HepG2 (cell line): Measurements from ENCODE around the gene S100A12. TPM values are rescaled to one million over a fixed set of nuclear protein-coding genes. Genes with fewer than 3 reads are reported as not detected.

Source experiments
- ATAC-seq: fragments of 200-7000 bp; cut with Tn5 transposase; 3 replicates; pipeline ENCODE4 v1.9.1; 2020; ENCODE audit warnings: mild to moderate bottlenecking, moderate library complexity
- BruUV-seq: library from RNA; stranded (reverse); fragments of 400-500 nt; replicated peaks from 2 replicates; lab custom pipeline; 2021; lab: Mats Ljungman, UMichigan
- CTCF ChIA-PET: fragments of 300-600 bp; formaldehyde crosslinking; extraction: SDS; loops from one replicate; lab custom pipeline; 2021; ENCODE audit warnings: low total read pairs, inconsistent platforms, low intra/inter-chr PET ratio; lab: Yijun Ruan, JAX
- POLR2A ChIA-PET: fragments of 350-600 bp; sonication (Branson Sonifier 250); formaldehyde crosslinking; loops from one replicate; lab custom pipeline; 2020; ENCODE audit warnings: antibody characterized with exemption, inconsistent platforms; lab: Yijun Ruan, JAX
- DNase-seq: peaks from one replicate; pipeline ENCODE4 v3.0.0-alpha.2; 2015; ENCODE audit warnings: low spot score
- FAIRE-seq: peaks from 3 replicates; lab custom pipeline; 2011; peaks lifted over from hg19 to GRCh38; lab: Jason Lieb, UNC
- H2AFZ ChIP-seq: one replicate; pipeline ENCODE4 v1.6.1; 2011; ENCODE audit warnings: low read length, inconsistent platforms
- H3K27ac ChIP-seq: fragments of 300-600 bp; 3 replicates; pipeline ENCODE4 v1.8.0; 2011; ENCODE audit warnings: mixed run types, mild to moderate bottlenecking, mixed read lengths, low read length, inconsistent platforms; ENCODE audit not compliant: insufficient read depth; ENCODE audit errors: extremely low read length
- H3K27me3 ChIP-seq, 2 experiments: fragments of 200-600 bp in 1 of 2; 2 replicates in 1 of 2; 3 replicates in 1 of 2; pipeline versions ENCODE4 v1.6.0 to v1.8.0; 2011; ENCODE audit warnings: low read length in 2 of 2, mild to moderate bottlenecking in 2 of 2, moderate library complexity in 2 of 2, inconsistent platforms in 1 of 2; ENCODE audit not compliant: insufficient read depth in 2 of 2, control insufficient read depth in 1 of 2
- H3K36me3 ChIP-seq, 2 experiments: fragments of 200-600 bp in 1 of 2; replicated peaks in 1 of 2; 2 replicates in 1 of 2; 3 replicates in 1 of 2; pipeline versions ENCODE4 v1.5.1 to v1.8.0; 2011; ENCODE audit warnings: low read length in 2 of 2, inconsistent platforms in 1 of 2; ENCODE audit not compliant: insufficient read depth in 2 of 2, control insufficient read depth in 1 of 2
- H3K4me1 ChIP-seq: 2 replicates; pipeline ENCODE4 v1.5.1; 2012; ENCODE audit warnings: low read length, inconsistent platforms; ENCODE audit not compliant: insufficient read depth
- H3K4me2 ChIP-seq: 2 replicates; pipeline ENCODE4 v1.6.0; 2011; ENCODE audit warnings: low read depth, low read length, inconsistent platforms
- H3K4me3 ChIP-seq, 3 experiments: fragments of 200-600 bp in 1 of 3; sonication (generic), shearing (Covaris generic) in 1 of 3; replicated peaks in 1 of 3; 2 replicates each; pipeline ENCODE4 v1.5.1; 2011 to 2016; ENCODE audit warnings: low read length in 3 of 3, inconsistent platforms in 2 of 3, low read depth in 2 of 3, mild to moderate bottlenecking in 2 of 3, control low read depth in 1 of 3, mixed read lengths in 1 of 3; ENCODE audit not compliant: insufficient read depth in 1 of 3
- H3K79me2 ChIP-seq: one replicate; pipeline ENCODE4 v1.6.1; 2011; ENCODE audit warnings: low read length, inconsistent platforms; ENCODE audit not compliant: insufficient read depth
- H3K9ac ChIP-seq: 2 replicates; pipeline ENCODE4 v1.6.0; 2011; ENCODE audit warnings: mild to moderate bottlenecking, low read depth, low read length, inconsistent platforms; ENCODE audit not compliant: insufficient read depth
- H3K9me3 ChIP-seq: 2 replicates; pipeline ENCODE4 v1.5.1; 2012; ENCODE audit warnings: mild to moderate bottlenecking, low read length
- H4K20me1 ChIP-seq: 2 replicates; pipeline ENCODE4 v1.6.0; 2011; ENCODE audit warnings: inconsistent platforms, mild to moderate bottlenecking, low read length, moderate library complexity; ENCODE audit not compliant: insufficient read depth
- ARID4A ChIP-seq: sonication (generic); formaldehyde crosslinking; IDR thresholded peaks from 2 replicates; pipeline ENCODE4 v1.5.0; 2020; ENCODE audit warnings: mild to moderate bottlenecking, missing genetic modification reagents, borderline replicate concordance
- ARNTL ChIP-seq: sonication (generic); formaldehyde crosslinking; IDR thresholded peaks from 2 replicates; pipeline ENCODE4 v1.4.0; 2020; ENCODE audit warnings: mild to moderate bottlenecking, missing genetic modification reagents
- ELF1 ChIP-seq: sonication (generic); formaldehyde crosslinking; IDR thresholded peaks from 2 replicates; pipeline ENCODE4 v1.4.0; 2020; ENCODE audit warnings: missing genetic modification reagents
- ETS1 ChIP-seq: sonication (generic); formaldehyde crosslinking; IDR thresholded peaks from 2 replicates; pipeline ENCODE4 v1.4.0; 2020; ENCODE audit warnings: missing genetic modification reagents
- FOSL1 ChIP-seq: sonication (generic); formaldehyde crosslinking; IDR thresholded peaks from 2 replicates; pipeline ENCODE4 v1.9.0; 2021; ENCODE audit warnings: missing genetic modification reagents, borderline replicate concordance
- GTF3A ChIP-seq: sonication (generic); formaldehyde crosslinking; conservative IDR thresholded peaks from 2 replicates; pipeline ENCODE4 v1.4.0; 2020; ENCODE audit warnings: mild to moderate bottlenecking, missing genetic modification reagents
- KDM1A ChIP-seq: IDR thresholded peaks from 2 replicates; pipeline ENCODE4 v1.6.1; 2016; ENCODE audit warnings: missing compliant biosample characterization
- KLF12 ChIP-seq: sonication (generic); formaldehyde crosslinking; IDR thresholded peaks from 2 replicates; pipeline ENCODE4 v1.4.0; 2020; ENCODE audit warnings: missing genetic modification reagents, borderline replicate concordance
- ZNF230 ChIP-seq: sonication (generic); formaldehyde crosslinking; IDR thresholded peaks from 2 replicates; pipeline ENCODE4 v1.4.0; 2020; ENCODE audit warnings: mild to moderate bottlenecking, missing genetic modification reagents
- ZNF629 ChIP-seq: sonication (generic); formaldehyde crosslinking; conservative IDR thresholded peaks from 2 replicates; pipeline ENCODE4 v1.5.0; 2020; ENCODE audit warnings: missing genetic modification reagents
- ZSCAN20 ChIP-seq: sonication (generic); formaldehyde crosslinking; IDR thresholded peaks from 2 replicates; pipeline ENCODE4 v1.4.0; 2020; ENCODE audit warnings: missing genetic modification reagents, mild to moderate bottlenecking, borderline replicate concordance
- WGBS: methylation state at CpG from one replicate; pipeline ENCODE4 v1.1.6; 2017; ENCODE audit warnings: low lambda C conversion rate; 5-methylcytosine and 5-hydroxymethylcytosine counted together
- in situ Hi-C: cut with HindIII; loops from 2 replicates; pipeline ENCODE4 v1.10.0; 2017; ENCODE audit warnings: low pct_unique_long_range_greater_than_20kb; ENCODE audit not compliant: extremely low pct_ligation_motif_present
- intact Hi-C: fragments of 100-400 bp; cut with micrococcal nuclease; formaldehyde crosslinking; loops from one replicate; pipeline ENCODE4 v1.10.0; 2022; ENCODE audit not compliant: unreplicated experiment
- polyA plus RNA-seq, 8 experiments: library from polyadenylated mRNA; depleted of rRNA in 3 of 8; stranded (reverse) in 7 of 8; unstranded in 1 of 8; fragments of >200 nt; fragmentation: Illumina TruSeq in 4 of 8; extraction: Trizol in 4 of 8; gene quantifications; 2 replicates each; pipeline versions ENCODE4 v1.2.1 to v1.2.3, GENCODE V29; 2011 to 2016; ENCODE audit warnings: low read depth in 4 of 8, missing spikeins in 1 of 8, mixed read lengths in 1 of 8; ENCODE audit not compliant: insufficient read depth in 1 of 8
- total RNA-seq, 5 experiments: library from RNA; depleted of rRNA; stranded (reverse); fragments of >200 nt; fragmentation: Illumina TruSeq; extraction: Trizol; gene quantifications; 2 replicates each; pipeline ENCODE4 v1.2.3, GENCODE V29; 2016; ENCODE audit warnings: low read depth in 1 of 5

S100A12 gene
- total and polyA plus RNA-seq, 2 of the 13 experiments (the other 11 are each of a cell fraction or from before 2014, with no cell fraction given), result not detected

- no peak for ATAC-seq
- no TSS peak for BruUV-seq
- no peak for TF ChIP-seq ZSCAN20
- TF ChIP-seq GTF3A (CRISPR knock-in tag), result no peak
- TF ChIP-seq KLF12 (CRISPR knock-in tag), result no peak
- TF ChIP-seq ARID4A (CRISPR knock-in tag), result no peak
- no peak for TF ChIP-seq ELF1 (CRISPR knock-in tag)
- no peak for TF ChIP-seq KDM1A
- TF ChIP-seq ZNF629 (CRISPR knock-in tag), result no peak
- TF ChIP-seq ZNF230 (CRISPR knock-in tag), result no peak
- TF ChIP-seq ETS1 (CRISPR knock-in tag), result no peak
- no peak for TF ChIP-seq FOSL1 (CRISPR knock-in tag)
- no peak for TF ChIP-seq ARNTL (CRISPR knock-in tag)
- intact Hi-C loops (no loop called here), in situ Hi-C loops (no loop called here)
- H4K20me1 ChIP-seq, result no peaks in the 10 kb centered on the region
- FAIRE-seq, result no peak
- no peak overlapping the region for H3K9ac ChIP-seq
- H3K27ac ChIP-seq, result no peak overlapping the region
- POLR2A ChIA-PET, result no interaction called here
- CTCF ChIA-PET, result no interaction called here
- no peak for DNase-seq
- H3K27me3 ChIP-seq, result peaks cover 0 to 1% of the 10 kb centered on the region in 2 experiments; a peak in 1 of 5 replicates
- H3K4me1 ChIP-seq, result no peaks in the 10 kb centered on the region
- no peak overlapping the region for H3K4me3 ChIP-seq
- no peaks in the 10 kb centered on the region for H3K36me3 ChIP-seq
- WGBS, result 68% methylated on average over 10 of the region's 23 CpGs
- no peak overlapping the region for H3K4me2 ChIP-seq
- H3K79me2 ChIP-seq, result no peaks in the 10 kb centered on the region
- H3K9me3 ChIP-seq, result no peaks in the 10 kb centered on the region
- H2AFZ ChIP-seq, result no peak overlapping the region
Observed at GRCh38 chr1:153380711-153381110, 5.3 kb upstream of the S100A12 start.
